Neural progenitor cell (in vitro differentiated cells): Measurements from ENCODE around the gene F8. TPM values are rescaled to one million over a fixed set of nuclear protein-coding genes. Genes with fewer than 3 reads are reported as not detected.
"Not testable (repeated sequence)": the region's sequence is repeated elsewhere in the genome, so short reads cannot be mapped to it uniquely, and the experiment has no call there.

Experiments
- DNase-seq: peaks from one replicate; pipeline ENCODE4 v3.0.0-alpha.2; 2016; ENCODE audit warnings: low spot score
- H2AFZ ChIP-seq: fragments of 200-600 bp; sonication (generic); replicated peaks from 2 replicates; pipeline ENCODE4 v1.6.1; 2016; ENCODE audit warnings: antibody characterized with exemption
- H3F3A ChIP-seq: fragments of 200-600 bp; sonication (generic); 2 replicates; pipeline ENCODE4 v1.6.1; 2016; ENCODE audit warnings: antibody characterized with exemption, low read depth
- H3K27ac ChIP-seq: fragments of 200-600 bp; sonication (generic); 2 replicates; pipeline ENCODE4 v1.5.1; 2016; ENCODE audit warnings: mild to moderate bottlenecking
- H3K27me3 ChIP-seq: fragments of 200-600 bp; sonication (generic); 2 replicates; pipeline ENCODE4 v1.6.1; 2016; ENCODE audit warnings: mild to moderate bottlenecking, moderate library complexity
- H3K36me3 ChIP-seq: fragments of 200-600 bp; sonication (generic); 2 replicates; pipeline ENCODE4 v1.5.1; 2016
- H3K4me1 ChIP-seq: fragments of 200-600 bp; sonication (generic); 2 replicates; pipeline ENCODE4 v1.6.1; 2016; ENCODE audit warnings: mixed run types
- H3K4me2 ChIP-seq: fragments of 200-600 bp; sonication (generic); 2 replicates; pipeline ENCODE4 v1.6.1; 2016
- H3K4me3 ChIP-seq: fragments of 200-600 bp; sonication (generic); 2 replicates; pipeline ENCODE4 v1.5.1; 2016
- H3K79me2 ChIP-seq: fragments of 200-600 bp; sonication (generic); 2 replicates; pipeline ENCODE4 v1.6.1; 2016; ENCODE audit warnings: low read depth
- H3K9ac ChIP-seq: fragments of 200-600 bp; sonication (generic); 2 replicates; pipeline ENCODE4 v1.6.1; 2016
- H3K9me3 ChIP-seq: fragments of 200-600 bp; sonication (generic); 2 replicates; pipeline ENCODE4 v1.5.1; 2016; ENCODE audit warnings: low read depth
- H4K20me1 ChIP-seq: fragments of 200-600 bp; sonication (generic); 2 replicates; pipeline ENCODE4 v1.6.1; 2016; ENCODE audit warnings: low read depth
- H3K27ac Mint-ChIP-seq: 3 replicates; pipeline ENCODE4 v1.8.0; 2021; ENCODE audit warnings: mixed read lengths
- H3K27me3 Mint-ChIP-seq: 2 replicates; pipeline ENCODE4 v1.8.0; 2022; ENCODE audit warnings: low read depth, mild to moderate bottlenecking, inconsistent platforms, moderate library complexity, mixed read lengths; ENCODE audit not compliant: insufficient read depth
- H3K36me3 Mint-ChIP-seq: 3 replicates; pipeline ENCODE4 v1.8.0; 2021; ENCODE audit warnings: mixed read lengths
- H3K4me1 Mint-ChIP-seq: 3 replicates; pipeline ENCODE4 v1.8.0; 2021; ENCODE audit warnings: mixed read lengths
- H3K4me3 Mint-ChIP-seq: 3 replicates; pipeline ENCODE4 v1.8.0; 2021; ENCODE audit warnings: mild to moderate bottlenecking, moderate library complexity, mixed read lengths
- H3K9me3 Mint-ChIP-seq: 3 replicates; pipeline ENCODE4 v1.8.0; 2020; ENCODE audit warnings: mixed read lengths
- EZH2 ChIP-seq: fragments of 200-600 bp; sonication (generic); IDR thresholded peaks from 2 replicates; pipeline ENCODE4 v1.6.1; 2017; ENCODE audit warnings: antibody characterized with exemption, mild to moderate bottlenecking, moderate library complexity
- EZH2phosphoT487 ChIP-seq: fragments of 200-600 bp; sonication (generic); IDR thresholded peaks from 2 replicates; pipeline ENCODE4 v1.6.1; 2017; ENCODE audit warnings: antibody characterized with exemption
- total RNA-seq: library from RNA; depleted of rRNA; stranded (reverse); fragments of >200 nt; gene quantifications from 2 replicates; pipeline ENCODE4 v1.2.3, GENCODE V29; 2015; ENCODE audit warnings: low replicate concordance
- TF ChIP-seq, protein P1 (sequence below): fragments of 200-600 bp; sonication (generic); IDR thresholded peaks from 2 replicates; pipeline ENCODE4 v1.5.1; 2017; ENCODE audit warnings: antibody characterized with exemption, mild to moderate bottlenecking

F8 gene
- total RNA-seq, 1 donor from 2014 or later, result 4.8 TPM

DNA sequence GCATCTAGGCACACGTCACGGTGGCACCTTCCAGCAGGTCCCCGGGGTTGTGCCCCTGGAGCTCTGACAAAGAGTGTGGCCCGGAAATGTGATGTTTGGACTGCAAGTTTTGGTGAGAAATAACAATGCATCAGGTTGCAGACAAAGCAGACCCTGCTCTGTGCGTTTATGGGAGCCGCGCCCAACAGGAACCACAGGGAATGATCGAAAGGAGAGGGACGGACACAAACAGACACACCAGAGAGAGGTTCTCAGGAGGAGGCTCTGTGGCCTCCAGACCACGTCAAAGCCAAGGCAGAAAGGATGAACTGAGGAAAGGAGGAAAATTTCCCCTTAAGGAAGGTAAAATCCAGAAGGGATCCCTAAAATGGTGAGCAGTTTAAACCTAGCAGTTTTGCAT, 16.1 kb downstream of the F8 start:
- not testable (repeated sequence) for H3F3A ChIP-seq, H3K4me2 ChIP-seq, DNase-seq, H3K36me3 ChIP-seq, H3K27me3 Mint-ChIP-seq, H3K27ac Mint-ChIP-seq, H3K4me1 ChIP-seq, H2AFZ ChIP-seq, H3K27ac ChIP-seq, H4K20me1 ChIP-seq, H3K79me2 ChIP-seq, H3K4me1 Mint-ChIP-seq, H3K27me3 ChIP-seq, H3K36me3 Mint-ChIP-seq, H3K9me3 ChIP-seq, H3K9ac ChIP-seq, H3K4me3 Mint-ChIP-seq, H3K4me3 ChIP-seq
- H3K9me3 Mint-ChIP-seq, result peaks cover 15% of the 10 kb centered on the region

DNA sequence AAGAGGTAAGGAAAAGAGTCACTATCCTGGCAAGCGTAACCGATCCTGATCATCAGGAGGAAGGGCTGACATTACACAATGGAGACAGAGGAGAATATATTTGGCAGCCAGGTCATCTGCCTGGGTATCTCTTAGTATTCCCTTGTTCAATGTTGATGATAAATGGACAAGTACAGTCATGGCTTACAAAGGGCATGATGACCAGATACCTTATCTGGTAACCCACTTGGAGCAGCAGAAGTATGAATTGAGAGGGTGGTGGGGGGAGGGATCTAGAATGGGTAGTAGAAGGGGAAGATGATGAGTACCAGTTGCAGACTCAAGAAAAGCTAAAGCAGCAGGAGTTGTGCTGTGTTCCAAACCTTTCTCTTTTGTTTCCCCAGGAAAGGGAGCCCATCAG, 17.3 kb downstream of the F8 start:
- no peak overlapping the region for H3K27ac Mint-ChIP-seq
- Histone ChIP-seq H3K27me3 (no peaks in the 10 kb centered on the region), H3F3A (no peaks in the 10 kb centered on the region), H3K36me3 (no peaks in the 10 kb centered on the region), H3K79me2 (no peaks in the 10 kb centered on the region), H3K4me1 (no peaks in the 10 kb centered on the region), H4K20me1 (no peaks in the 10 kb centered on the region), H3K27ac (no peak overlapping the region), H3K4me3 (no peak overlapping the region), H3K9ac (no peak overlapping the region), H2AFZ (no peak overlapping the region), H3K4me2 (no peak overlapping the region), H3K9me3 (peaks cover 2% of the 10 kb centered on the region)
- peaks cover 15% of the 10 kb centered on the region for H3K9me3 Mint-ChIP-seq
- no peak overlapping the region for H3K4me3 Mint-ChIP-seq
- no peak for TF ChIP-seq EZH2phosphoT487
- TF ChIP-seq, protein P1, sequence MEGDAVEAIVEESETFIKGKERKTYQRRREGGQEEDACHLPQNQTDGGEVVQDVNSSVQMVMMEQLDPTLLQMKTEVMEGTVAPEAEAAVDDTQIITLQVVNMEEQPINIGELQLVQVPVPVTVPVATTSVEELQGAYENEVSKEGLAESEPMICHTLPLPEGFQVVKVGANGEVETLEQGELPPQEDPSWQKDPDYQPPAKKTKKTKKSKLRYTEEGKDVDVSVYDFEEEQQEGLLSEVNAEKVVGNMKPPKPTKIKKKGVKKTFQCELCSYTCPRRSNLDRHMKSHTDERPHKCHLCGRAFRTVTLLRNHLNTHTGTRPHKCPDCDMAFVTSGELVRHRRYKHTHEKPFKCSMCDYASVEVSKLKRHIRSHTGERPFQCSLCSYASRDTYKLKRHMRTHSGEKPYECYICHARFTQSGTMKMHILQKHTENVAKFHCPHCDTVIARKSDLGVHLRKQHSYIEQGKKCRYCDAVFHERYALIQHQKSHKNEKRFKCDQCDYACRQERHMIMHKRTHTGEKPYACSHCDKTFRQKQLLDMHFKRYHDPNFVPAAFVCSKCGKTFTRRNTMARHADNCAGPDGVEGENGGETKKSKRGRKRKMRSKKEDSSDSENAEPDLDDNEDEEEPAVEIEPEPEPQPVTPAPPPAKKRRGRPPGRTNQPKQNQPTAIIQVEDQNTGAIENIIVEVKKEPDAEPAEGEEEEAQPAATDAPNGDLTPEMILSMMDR, result no peak
- TF ChIP-seq EZH2, result no peak
- no peak for DNase-seq
- no peaks in the 10 kb centered on the region for H3K36me3 Mint-ChIP-seq
- no peaks in the 10 kb centered on the region for H3K27me3 Mint-ChIP-seq
- no peaks in the 10 kb centered on the region for H3K4me1 Mint-ChIP-seq

DNA sequence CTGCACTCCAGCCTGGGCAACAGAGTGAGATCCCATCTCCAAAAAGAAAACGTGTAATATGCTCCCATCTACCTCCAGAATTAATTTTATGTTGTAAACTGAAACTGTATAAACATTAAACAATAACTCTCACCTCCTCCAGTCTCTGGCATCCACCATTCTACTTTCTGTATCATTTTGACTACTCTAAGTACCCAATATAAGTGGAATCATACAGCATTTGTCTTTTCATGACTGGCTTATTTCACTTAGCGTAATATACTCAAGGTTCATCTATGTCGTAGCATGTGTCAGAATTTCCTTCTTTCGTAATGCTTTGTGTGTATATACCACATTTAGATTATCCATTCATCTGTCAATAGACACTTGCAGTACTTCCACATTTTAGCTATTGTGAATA, 20.6 kb downstream of the F8 start:
- H3F3A ChIP-seq, result no peaks in the 10 kb centered on the region
- H3K9me3 ChIP-seq, result no peaks in the 10 kb centered on the region
- H3K4me3 ChIP-seq, result no peak overlapping the region
- no peak overlapping the region for H3K4me2 ChIP-seq
- no peak overlapping the region for H3K4me3 Mint-ChIP-seq
- no peaks in the 10 kb centered on the region for H3K36me3 Mint-ChIP-seq
- no peaks in the 10 kb centered on the region for H4K20me1 ChIP-seq
- no peak overlapping the region for H2AFZ ChIP-seq
- no peak overlapping the region for H3K9ac ChIP-seq
- H3K9me3 Mint-ChIP-seq, result peaks cover 5% of the 10 kb centered on the region
- TF ChIP-seq EZH2 (no peak), EZH2phosphoT487 (no peak)
- TF ChIP-seq, protein P1, result no peak
- no peaks in the 10 kb centered on the region for H3K4me1 ChIP-seq
- no peak for DNase-seq
- H3K27me3 Mint-ChIP-seq, result no peaks in the 10 kb centered on the region
- no peaks in the 10 kb centered on the region for H3K27me3 ChIP-seq
- H3K4me1 Mint-ChIP-seq, result no peaks in the 10 kb centered on the region
- no peaks in the 10 kb centered on the region for H3K79me2 ChIP-seq
- no peak overlapping the region for H3K27ac ChIP-seq
- H3K36me3 ChIP-seq, result no peaks in the 10 kb centered on the region
- H3K27ac Mint-ChIP-seq, result no peak overlapping the region

DNA sequence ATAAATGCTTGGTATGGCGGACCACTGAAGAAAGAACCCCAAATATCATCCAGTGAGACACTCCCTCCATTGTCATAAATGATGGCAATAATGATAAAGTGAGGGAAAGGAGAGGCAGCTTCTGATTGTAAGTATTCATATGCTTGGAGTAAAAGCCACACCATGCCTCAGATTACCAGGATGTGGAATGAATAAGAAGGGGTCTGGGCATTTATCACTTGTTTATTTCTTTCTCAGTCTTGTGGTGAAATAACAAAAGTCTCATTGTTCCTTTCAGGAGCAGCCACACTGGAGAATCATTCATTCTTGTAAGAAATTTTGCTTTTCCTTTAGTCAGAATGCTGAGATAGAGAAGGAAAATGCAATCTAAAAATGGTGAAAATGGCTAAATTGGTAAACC, 21.7 kb downstream of the F8 start:
- Histone ChIP-seq H3K4me2 (no peak overlapping the region), H3K36me3 (no peaks in the 10 kb centered on the region), H2AFZ (no peak overlapping the region), H3F3A (no peaks in the 10 kb centered on the region), H3K27me3 (no peaks in the 10 kb centered on the region), H3K9me3 (no peaks in the 10 kb centered on the region), H3K27ac (no peak overlapping the region), H3K79me2 (no peaks in the 10 kb centered on the region), H3K9ac (no peak overlapping the region), H3K4me3 (no peak overlapping the region), H3K4me1 (no peaks in the 10 kb centered on the region), H4K20me1 (no peaks in the 10 kb centered on the region)
- no peaks in the 10 kb centered on the region for H3K27me3 Mint-ChIP-seq
- H3K4me3 Mint-ChIP-seq, result no peak overlapping the region
- H3K9me3 Mint-ChIP-seq, result peaks cover 5% of the 10 kb centered on the region
- no peak overlapping the region for H3K27ac Mint-ChIP-seq
- no peaks in the 10 kb centered on the region for H3K36me3 Mint-ChIP-seq
- TF ChIP-seq, protein P1, result no peak
- TF ChIP-seq EZH2 (no peak), EZH2phosphoT487 (no peak)
- H3K4me1 Mint-ChIP-seq, result no peaks in the 10 kb centered on the region
- no peak for DNase-seq
